ENCODE measurements around the gene PGAP3.

The PGAP3 gene

DNA sequence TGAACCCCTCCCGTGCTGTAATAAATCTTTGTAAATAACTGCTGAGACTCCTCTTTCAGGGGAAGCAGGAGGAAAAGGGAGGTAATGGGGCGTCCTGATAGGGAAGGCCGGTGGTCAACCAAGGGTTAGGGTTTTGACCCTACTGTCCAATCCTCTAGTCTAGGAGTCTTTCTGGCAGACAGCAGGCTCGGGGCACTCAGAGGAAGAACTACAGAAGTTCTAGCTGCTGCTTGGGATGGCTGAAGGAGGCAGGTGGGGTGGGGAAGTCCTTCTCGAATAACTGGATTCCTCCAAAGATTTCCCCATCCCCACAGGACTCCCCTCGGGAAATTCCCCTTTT is 51.3 kb downstream of the PGAP3 start:
- DNase-seq, result no peak

- DNase-seq, result no peak
Measured at GRCh38 chr17:39635614-39636176, 52.2 kb downstream of the PGAP3 start.

- no peak for DNase-seq
Measured at GRCh38 chr17:39634384-39634871, 53.4 kb downstream of the PGAP3 start.

GRCh38 chr17:39633570-39634183 is 54.2 kb downstream of the PGAP3 start:
- DNase-seq, result no peak

GRCh38 chr17:39632153-39632941 is 55.5 kb downstream of the PGAP3 start:
- no peak for DNase-seq

GRCh38 chr17:39631403-39631802 is 56.5 kb downstream of the PGAP3 start:
- no peak for DNase-seq

DNA sequence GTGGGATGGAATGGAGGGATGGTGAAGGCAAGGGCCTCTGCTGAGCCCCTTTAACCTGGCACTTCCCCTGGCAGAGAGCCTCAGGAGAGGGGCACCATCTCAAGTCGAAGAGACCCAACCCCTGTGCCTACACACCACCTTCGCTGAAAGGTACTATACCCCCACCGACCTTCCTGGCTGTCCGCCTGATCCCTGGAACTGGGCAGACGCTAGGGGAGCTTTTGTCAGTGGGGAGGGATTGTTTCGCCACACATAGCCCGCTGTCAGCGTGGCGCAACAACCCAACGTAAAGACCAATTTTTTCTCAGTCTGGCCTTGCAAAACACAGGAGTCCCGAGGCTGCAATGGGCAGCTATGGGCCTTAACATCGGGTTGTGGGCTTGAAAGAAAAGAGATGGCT is 58.0 kb downstream of the PGAP3 start:
- no peak for DNase-seq

GRCh38 chr17:39629494-39629880 is 58.4 kb downstream of the PGAP3 start:
- DNase-seq, result no peak

DNA sequence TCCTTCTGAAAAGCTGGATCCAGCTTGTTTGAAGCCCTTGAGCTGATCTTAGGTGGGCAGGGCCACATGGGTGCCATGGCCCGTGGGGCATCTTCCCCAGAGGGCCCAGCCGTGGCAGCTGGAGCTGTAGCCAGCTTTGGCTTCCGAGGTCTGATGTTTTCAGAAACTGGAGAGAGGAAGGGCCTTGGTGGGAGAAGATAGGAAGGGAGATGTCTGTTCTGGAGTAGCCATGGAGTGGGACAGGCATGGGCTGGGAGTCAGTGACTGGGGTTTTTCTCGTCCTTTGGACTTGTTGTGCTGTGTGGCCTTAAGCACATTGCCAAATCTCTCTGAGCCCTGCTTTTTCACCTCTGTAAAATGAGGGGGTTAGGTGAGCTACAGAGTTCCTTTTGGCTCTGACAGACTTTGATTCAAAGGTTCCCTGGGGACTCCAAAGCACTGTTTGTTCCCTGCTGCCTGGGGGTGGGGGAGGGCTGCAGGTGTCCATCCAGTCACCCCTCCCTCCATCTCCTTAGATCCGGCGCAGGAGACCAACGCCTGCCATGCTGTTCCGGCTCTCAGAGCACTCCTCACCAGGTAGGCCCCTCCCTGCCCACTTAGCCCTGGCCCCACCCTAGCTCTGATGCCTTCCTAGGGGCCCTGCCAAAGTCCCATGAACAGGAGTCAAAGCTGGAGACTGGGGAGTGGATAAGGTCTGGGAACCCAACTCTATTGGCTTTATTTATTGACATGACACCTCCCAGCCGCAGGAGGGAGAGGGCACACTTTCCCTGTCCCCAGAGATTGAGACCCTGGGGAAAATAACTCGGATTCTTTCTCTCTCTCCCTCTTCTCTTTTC is 59.0 kb downstream of the PGAP3 start:
- DNase-seq, result no peak

GRCh38 chr17:39627712-39628516 is 59.9 kb downstream of the PGAP3 start:
- DNase-seq, result no peak

DNA sequence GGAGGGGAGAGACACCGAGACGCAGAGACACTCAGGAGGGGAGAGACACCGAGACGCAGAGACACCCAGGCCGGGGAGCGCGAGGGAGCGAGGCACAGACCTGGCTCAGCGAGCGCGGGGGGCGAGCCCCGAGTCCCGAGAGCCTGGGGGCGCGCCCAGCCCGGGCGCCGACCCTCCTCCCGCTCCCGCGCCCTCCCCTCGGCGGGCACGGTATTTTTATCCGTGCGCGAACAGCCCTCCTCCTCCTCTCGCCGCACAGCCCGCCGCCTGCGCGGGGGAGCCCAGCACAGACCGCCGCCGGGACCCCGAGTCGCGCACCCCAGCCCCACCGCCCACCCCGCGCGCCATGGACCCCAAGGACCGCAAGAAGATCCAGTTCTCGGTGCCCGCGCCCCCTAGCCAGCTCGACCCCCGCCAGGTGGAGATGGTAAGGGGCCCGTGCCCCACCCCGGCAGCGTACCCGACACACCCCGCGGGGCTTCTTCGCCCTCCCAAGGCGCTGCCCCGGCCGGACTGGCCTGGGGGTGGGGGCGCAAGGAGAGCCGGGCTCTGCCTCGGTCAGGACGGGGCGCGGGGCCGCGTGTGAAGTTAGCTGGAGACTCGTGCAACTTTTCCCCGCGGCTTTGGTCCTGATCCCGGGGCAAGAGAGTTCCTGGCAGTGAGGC is 60.7 kb downstream of the PGAP3 start:
- no peak for DNase-seq

DNA sequence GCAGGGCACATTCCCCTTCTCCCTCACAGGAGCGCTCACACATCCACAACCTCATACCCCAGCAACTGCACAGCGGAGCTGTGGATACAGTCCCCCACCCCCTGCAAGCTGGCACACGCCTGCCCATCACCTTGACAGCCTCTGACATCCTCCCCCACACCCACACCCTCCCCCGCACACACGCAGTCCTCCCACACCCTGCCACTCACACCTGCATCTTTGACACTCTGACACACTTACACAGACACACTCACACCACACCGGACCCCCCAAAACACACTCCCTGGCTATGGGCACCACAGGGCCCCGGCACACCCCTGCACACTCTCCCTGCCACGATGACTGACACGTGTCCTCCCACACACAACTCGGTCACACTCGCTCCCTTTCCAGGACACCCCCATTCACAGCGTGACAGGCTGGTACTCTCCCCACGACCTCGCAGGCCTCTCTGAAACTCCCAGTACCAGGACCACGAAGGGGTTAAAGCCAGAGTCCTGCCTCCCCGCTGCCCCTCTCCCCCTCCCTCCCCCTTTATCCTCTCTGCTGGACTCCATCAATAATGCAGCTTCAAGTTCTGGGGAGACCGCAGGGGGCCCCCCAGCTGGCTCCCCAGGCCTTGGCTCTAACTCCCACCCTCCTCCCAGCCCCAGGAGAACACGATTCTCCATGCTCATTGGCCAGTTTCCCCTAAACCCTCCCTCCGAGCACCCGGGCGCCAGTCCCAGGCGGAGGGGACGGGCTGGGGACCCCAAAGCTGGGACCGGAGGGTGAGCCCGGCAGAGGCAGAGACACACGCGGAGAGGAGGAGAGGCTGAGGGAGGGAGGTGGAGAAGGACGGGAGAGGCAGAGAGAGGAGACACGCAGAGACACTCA is 61.4 kb downstream of the PGAP3 start, which contains the start of gene PPP1R1B:
PPP1R1B (plus strand) TSS at position 782 of the 876 bp plus-strand sequence. CDS start 441 bp downstream, outside the sequence.
- DNase-seq, result no peak

- DNase-seq, result no peak
Measured at GRCh38 chr17:39625198-39625785, 62.6 kb downstream of the PGAP3 start.

- no peak for DNase-seq
Measured at GRCh38 chr17:39624313-39624712, 63.5 kb downstream of the PGAP3 start.

- peak; percentile 51 for DNase-seq
Measured at GRCh38 chr17:39623356-39623950, 64.4 kb downstream of the PGAP3 start.

DNA sequence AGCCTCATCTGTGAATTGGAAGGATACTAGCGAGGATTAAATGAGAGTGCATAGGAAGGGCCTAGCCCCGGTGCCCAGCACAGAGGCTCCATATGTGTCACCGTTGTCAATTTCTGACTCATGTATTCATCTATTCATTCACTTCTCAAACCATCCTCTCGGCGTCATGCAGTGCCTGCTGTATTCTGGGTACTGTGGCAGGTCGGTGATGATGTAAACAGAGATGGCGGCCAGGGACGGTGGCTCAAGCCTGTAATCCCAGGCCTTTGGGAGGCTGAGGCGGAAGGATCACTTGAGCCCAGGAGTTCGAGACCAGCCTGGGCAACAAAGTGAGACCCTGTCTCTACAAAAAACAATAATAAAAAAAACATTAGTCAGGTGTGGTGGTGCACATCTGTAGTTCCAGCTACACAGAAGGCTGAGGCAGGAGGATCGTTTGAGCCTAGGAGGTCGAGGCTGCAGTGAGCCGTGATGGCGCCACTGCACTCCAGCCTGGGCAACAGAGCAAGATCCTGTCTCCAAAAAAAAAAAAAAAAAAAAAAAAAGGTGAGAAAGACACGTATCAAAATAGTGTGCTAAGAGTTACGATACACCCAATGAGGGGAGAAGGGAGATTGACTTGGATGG is 65.4 kb downstream of the PGAP3 start:
- DNase-seq, result no peak

GRCh38 chr17:39621523-39622379 is 66.1 kb downstream of the PGAP3 start:
- peak; percentile 30 for DNase-seq

Data from activated gamma-delta T cell (primary cell).